ENCODE measurements around the gene NCOA7. TPM values are rescaled to one million over a fixed set of nuclear protein-coding genes. Genes with fewer than 3 reads are reported as not detected.

NCOA7 gene
- total RNA-seq, 1 donor from 2014 or later: 11.2 TPM

DNA sequence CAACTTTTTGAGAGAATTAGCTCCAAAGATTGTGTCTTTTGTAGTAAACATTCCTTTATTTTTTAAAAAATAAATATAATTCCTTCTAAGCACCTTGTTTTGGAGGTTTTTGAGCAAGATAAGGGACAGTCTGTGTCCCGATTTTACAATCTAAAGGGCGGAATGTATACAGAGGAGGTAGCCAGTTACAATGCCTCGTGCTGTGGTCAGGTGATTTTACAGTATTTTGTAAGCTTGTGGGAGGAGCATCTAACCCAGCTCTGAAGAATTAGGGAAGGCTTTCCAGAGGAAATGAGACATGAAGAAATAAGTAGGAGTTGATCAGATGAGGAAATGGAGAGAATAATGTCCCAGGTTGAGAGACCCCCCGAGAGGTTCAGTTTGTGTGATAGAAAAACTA lies 167.1 kb downstream of the NCOA7 start:
- H3K27me3 Mint-ChIP-seq (ENCODE audit: low read depth): peaks cover 22% of the 10 kb centered on the region
- H3K4me1 Mint-ChIP-seq: peaks cover 3% of the 10 kb centered on the region
- H3K4me3 Mint-ChIP-seq: no peak overlapping the region
- no peak overlapping the region for H3K27ac Mint-ChIP-seq (ENCODE audit: unreplicated experiment)
- DNase-seq (ENCODE audit: low read depth, low spot score): no peak
- TF ChIP-seq, protein P1, sequence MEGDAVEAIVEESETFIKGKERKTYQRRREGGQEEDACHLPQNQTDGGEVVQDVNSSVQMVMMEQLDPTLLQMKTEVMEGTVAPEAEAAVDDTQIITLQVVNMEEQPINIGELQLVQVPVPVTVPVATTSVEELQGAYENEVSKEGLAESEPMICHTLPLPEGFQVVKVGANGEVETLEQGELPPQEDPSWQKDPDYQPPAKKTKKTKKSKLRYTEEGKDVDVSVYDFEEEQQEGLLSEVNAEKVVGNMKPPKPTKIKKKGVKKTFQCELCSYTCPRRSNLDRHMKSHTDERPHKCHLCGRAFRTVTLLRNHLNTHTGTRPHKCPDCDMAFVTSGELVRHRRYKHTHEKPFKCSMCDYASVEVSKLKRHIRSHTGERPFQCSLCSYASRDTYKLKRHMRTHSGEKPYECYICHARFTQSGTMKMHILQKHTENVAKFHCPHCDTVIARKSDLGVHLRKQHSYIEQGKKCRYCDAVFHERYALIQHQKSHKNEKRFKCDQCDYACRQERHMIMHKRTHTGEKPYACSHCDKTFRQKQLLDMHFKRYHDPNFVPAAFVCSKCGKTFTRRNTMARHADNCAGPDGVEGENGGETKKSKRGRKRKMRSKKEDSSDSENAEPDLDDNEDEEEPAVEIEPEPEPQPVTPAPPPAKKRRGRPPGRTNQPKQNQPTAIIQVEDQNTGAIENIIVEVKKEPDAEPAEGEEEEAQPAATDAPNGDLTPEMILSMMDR (conservative IDR thresholded peaks at IDR 0.05): no peak
- no peaks in the 10 kb centered on the region for H3K9me3 Mint-ChIP-seq
- no peaks in the 10 kb centered on the region for H3K36me3 Mint-ChIP-seq (ENCODE audit: low read depth)

DNA sequence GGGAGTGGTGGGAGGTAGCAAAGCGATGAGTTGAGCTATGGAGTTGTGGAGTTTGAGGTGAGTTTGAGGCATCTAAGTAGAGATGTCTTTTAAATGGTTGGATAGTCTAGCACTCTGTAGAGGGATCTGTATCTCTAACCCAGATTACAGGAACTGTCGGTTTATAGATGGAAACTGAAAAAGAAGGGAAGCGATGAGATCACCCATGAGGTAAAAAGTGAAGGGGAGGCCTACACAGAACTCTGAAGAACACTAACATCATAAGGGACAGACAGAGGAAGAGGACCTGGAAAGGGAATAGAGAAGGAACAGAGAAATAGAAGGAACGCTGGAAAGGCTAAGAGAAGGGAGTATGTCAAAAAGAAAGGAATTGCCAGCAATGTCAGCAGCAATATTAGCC lies 168.3 kb downstream of the NCOA7 start:
- Mint-ChIP-seq H3K27ac (ENCODE audit: unreplicated experiment) (no peak overlapping the region), H3K4me1 (peaks cover 3% of the 10 kb centered on the region), H3K36me3 (ENCODE audit: low read depth) (no peaks in the 10 kb centered on the region), H3K27me3 (ENCODE audit: low read depth) (peaks cover 17% of the 10 kb centered on the region), H3K9me3 (no peaks in the 10 kb centered on the region), H3K4me3 (no peak overlapping the region)
- TF ChIP-seq, protein P1 (conservative IDR thresholded peaks at IDR 0.05): no peak
- no peak for DNase-seq (ENCODE audit: low read depth, low spot score)

DNA sequence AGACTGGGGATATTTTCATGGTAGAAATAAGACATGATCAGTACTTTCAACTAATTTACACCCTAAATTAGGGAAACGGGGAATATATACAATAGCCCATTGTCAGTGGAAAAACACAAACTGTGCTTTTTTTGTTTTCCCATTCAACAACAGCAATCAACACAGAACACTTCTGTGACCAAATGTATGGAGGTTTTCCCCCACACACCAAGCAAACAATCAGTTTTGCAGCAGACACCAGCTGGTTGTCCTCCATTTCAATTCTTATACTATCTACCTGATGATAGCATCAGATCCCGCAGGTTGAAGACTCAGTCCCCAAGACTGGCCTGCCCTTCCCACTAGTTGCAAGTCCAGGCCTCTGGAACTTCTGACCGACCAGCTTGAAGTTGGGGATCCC lies 170.4 kb downstream of the NCOA7 start:
- Mint-ChIP-seq H3K27ac (ENCODE audit: unreplicated experiment) (no peak overlapping the region), H3K27me3 (ENCODE audit: low read depth) (peaks cover 2% of the 10 kb centered on the region), H3K4me3 (no peak overlapping the region), H3K36me3 (ENCODE audit: low read depth) (no peaks in the 10 kb centered on the region), H3K9me3 (no peaks in the 10 kb centered on the region), H3K4me1 (peaks cover 2% of the 10 kb centered on the region)
- DNase-seq (ENCODE audit: low read depth, low spot score): no peak
- TF ChIP-seq, protein P1 (conservative IDR thresholded peaks at IDR 0.05): no peak

DNA sequence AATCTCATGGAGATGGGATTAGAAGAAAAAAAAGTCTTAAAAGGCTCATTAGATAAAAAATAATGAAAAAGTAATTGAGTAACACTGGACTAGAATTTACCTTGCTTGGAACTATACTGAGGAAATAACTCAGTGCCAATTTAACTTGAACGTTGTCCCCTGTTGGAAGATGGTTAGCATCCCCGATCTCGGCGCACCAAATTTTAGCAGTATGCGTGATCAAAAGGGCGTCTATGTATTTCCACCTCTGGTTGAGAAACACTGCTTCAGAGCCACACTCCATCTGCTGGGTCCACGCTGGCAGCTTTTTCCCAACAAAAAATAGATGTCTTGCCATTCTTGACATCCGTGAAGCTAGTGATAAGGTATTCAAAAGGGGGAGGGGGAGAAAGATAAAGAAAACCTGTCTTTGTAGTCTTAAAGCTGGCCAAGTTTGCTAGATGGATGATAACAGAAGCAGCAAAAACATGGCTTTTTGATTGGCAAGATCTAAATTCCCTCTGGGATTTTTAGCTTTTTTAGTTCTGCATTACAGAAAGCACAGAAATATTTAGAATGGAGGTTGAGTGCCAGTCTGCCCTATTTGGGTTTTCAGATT lies 172.2 kb downstream of the NCOA7 start:
- Mint-ChIP-seq H3K36me3 (ENCODE audit: low read depth) (peaks cover 6% of the 10 kb centered on the region), H3K9me3 (no peaks in the 10 kb centered on the region), H3K4me3 (no peak overlapping the region), H3K27me3 (ENCODE audit: low read depth) (no peaks in the 10 kb centered on the region), H3K27ac (ENCODE audit: unreplicated experiment) (no peak overlapping the region), H3K4me1 (no peaks in the 10 kb centered on the region)
- no peak for DNase-seq (ENCODE audit: low read depth, low spot score)
- TF ChIP-seq, protein P1 (conservative IDR thresholded peaks at IDR 0.05): no peak

DNA sequence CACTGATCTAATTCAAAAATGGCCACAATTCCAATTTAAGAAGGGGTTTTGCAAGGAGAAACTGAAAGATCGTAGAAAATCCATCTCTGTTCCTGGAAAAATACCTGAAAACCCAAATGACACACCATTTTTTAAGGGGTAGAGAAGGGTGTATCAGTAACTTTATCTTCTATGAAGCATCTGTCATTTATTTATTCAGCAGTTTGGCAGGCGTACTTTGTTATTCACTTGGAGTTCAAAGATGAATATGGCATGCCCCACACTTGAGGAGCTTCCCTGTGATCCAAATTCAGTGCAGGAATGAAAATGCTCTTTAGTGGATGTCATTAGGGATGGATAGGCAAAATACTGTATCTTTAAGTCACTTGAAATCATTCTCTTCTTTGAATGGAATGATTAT lies 173.1 kb downstream of the NCOA7 start:
- Mint-ChIP-seq H3K27ac (ENCODE audit: unreplicated experiment) (no peak overlapping the region), H3K9me3 (no peaks in the 10 kb centered on the region), H3K4me1 (no peaks in the 10 kb centered on the region), H3K4me3 (no peak overlapping the region), H3K27me3 (ENCODE audit: low read depth) (no peaks in the 10 kb centered on the region), H3K36me3 (ENCODE audit: low read depth) (peaks cover 13% of the 10 kb centered on the region)
- no peak for DNase-seq (ENCODE audit: low read depth, low spot score)
- TF ChIP-seq, protein P1 (conservative IDR thresholded peaks at IDR 0.05): no peak
